GM21576 (cell line): ENCODE data around the gene P2RY4.
"Not testable (repeated sequence)": the region's sequence is repeated elsewhere in the genome, so short reads cannot be mapped to it uniquely, and the experiment has no call there.

Source experiments
- ATAC-seq: cut with Tn5 transposase; IDR thresholded peaks from one replicate; pipeline ENCODE4 v1.9.1; 2021; ENCODE audit warnings: mild to moderate bottlenecking, moderate library complexity; ENCODE audit not compliant: unreplicated experiment

Gene P2RY4

DNA sequence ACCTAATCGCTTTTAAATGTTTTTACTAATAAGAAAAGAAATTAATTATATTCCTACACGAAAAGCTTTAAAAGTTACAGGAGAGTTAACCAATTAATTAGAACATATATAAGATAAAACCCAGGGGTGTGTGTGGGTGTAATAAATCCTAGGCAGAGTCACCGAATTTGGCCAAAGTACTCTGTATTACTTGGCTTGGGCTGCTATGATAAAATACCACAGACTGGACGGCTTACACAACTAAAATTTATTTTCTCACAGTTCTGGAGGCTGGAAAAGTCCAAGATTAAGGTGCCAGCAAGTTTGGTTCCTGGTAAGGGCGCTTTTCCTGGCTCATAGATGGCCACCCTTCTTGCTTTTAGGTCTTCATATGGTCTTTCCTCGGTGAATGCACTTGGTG, 15.1 kb downstream of the P2RY4 start:
- no peak for ATAC-seq

DNA sequence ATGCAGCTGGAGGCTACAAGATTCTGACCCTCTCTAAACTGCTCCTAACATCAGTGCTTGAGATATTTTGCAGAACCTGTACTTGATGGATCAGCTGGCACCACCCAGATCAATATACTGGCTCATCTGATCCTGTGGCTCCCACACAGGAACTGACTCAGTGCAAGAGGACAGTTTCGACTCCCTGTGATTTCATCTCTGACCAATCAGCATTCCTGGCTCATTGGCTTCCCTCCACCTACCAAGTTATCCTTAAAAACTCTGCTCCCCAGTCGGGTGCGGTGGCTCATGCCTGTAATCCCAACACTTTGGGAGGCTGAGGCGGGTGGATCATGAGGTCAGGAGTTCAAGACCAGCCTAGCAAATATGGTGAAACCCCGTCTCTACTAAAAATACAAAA, 16.4 kb downstream of the P2RY4 start:
- not testable (repeated sequence) for ATAC-seq

DNA sequence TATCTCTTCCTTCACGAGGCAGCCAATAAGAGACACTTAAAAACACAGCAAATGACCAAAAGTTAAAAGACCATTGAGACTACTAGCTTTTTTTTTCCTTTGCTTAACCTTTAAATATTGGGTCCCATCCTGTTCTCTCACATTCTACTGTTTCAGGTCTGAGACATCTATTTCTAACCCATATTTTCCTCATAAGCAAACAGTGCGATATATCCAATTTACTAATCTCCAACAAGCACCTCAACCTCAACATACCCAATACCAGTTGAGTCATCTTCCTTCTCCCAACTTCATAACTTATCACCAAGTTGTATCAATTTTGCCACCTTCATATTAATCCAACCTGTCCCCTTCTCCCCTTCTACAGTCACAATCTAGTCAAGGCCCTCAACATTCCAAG, 18.5 kb downstream of the P2RY4 start:
- ATAC-seq = no peak

DNA sequence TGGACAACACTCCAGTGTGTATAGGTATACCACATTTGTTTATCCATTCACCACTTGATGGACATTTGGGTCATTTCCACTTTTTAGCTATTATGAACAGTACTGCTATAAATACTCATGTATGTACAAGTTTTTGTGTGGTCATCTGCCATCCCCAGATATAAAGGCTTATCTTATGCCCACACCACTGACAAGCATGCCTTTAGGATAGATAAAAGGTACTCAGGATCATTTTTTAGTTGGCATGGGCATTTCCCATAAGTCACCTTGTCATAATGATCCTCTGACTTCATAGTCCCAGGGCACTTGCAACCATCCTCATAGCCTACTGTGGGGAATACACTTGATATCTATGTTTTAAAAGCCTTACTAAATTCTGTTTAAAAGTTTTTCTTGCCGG, 19.3 kb downstream of the P2RY4 start:
- no peak for ATAC-seq

DNA sequence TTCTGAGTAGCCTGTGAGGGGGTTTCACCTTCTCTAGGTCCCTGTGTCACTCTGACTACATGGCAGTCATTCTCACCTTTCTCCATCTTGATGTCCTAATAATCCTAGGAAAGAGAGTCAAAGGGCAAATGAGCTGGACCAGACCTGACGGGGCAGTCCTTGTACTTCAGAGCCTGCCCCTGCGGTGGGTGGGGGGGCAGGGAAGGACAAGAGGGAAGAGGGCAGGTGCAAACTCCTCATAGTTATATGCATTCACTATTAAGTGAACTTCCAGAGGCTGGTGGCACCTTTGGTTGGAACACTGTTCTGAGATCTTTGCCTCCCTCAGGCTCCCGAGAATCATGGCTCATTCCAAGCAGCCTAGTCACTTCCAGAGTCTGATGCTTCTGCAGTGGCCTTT, 25.6 kb downstream of the P2RY4 start, which contains the start of gene AWAT1:
Gene AWAT1 (plus strand): TSS at position 301 of the 400 bp plus-strand sequence. CDS start 41 bp downstream, at position 342.
- no peak for ATAC-seq

DNA sequence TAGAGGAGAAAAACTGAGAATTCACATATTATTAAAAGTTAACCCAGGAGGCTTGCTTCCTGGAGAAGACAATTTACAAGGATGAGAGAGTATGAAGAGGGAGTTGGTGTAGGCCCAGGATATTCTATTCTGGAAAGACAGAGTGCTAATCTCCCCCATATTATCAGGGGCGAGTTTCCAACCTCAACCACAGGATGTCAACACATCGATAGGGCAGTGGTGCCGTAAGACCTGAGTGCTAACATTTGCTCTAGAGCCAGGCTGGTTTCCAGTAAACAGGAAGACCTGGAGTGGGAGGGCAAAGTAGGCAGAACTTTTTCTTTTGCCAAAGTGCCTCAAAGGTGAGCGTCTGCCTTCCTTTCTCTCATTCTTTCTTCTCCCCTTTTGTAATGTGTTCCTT, 28.3 kb downstream of the P2RY4 start:
- no peak for ATAC-seq

DNA sequence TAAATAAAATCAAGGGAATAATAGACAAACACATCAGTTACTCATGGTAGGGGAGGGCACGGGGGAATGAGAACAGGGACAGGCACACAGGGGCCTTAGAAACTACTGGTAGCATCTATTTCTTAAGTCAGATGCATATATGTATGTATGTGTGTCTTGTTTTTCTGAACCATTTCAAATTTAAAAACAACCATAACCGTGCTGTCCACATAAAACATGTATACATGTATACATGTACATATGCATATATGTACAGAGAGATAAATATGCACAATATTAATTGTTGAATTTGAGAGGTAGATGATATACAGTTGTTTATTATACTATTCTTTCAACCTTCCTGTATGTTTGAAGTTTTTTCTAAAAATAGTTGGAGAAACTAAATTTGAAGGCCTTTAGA, 33.3 kb downstream of the P2RY4 start:
- ATAC-seq = no peak

DNA sequence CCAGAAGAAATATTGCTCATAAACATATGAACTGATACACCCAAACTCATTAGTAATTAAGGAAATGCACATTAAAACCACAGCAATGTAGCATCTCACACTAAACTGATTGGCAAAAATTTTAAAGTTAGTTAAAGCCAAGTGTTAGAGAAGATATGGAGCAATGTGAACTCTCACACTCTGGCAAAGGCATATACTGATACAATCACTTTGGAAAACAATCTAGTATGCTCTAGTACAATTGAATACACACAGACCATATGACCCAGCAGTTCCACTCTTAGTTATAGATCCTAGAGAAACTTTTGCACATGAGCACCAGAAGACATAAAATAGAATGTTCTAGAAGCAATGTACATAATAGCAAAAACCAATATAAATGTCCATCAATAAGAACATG, 34.0 kb downstream of the P2RY4 start:
- ATAC-seq = no peak

DNA sequence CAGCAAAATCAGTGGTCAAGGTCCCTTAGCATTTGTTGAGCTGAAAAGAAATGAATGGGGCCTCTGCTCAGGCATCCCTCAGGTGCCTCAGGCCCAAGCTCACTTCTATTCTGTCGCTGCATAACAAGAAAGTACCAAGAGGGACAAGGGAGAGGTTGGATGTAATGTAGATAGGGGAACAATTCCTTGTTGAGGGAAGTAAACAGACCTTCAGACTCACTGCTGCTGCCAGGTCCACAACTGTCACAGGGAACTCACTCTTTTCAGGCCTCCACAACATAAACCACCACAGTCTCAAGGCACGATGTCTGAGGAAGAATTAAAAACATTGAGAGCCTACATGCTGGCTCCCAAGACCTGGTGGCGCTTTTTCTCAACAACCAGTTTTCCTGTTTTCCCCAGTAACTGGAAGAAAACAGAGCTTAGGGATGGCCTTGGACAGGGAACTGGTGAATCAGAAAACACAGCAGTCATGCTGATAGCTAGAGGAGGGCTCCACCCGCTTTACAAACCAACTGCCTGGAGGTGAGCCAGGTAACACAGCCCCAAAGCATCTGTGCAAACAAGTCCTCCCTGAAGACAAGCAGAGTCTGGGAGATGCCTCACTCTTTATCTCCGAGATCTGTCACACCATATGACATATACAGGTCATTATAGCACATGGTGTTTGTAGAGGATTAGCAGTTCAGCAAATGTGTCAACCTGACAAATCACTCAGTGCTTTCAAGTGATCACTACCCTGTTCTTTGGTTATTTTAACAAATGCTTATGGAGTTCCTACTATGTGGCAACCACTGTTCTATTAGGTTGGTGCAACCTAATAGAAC, 39.9 kb downstream of the P2RY4 start:
- no peak for ATAC-seq

DNA sequence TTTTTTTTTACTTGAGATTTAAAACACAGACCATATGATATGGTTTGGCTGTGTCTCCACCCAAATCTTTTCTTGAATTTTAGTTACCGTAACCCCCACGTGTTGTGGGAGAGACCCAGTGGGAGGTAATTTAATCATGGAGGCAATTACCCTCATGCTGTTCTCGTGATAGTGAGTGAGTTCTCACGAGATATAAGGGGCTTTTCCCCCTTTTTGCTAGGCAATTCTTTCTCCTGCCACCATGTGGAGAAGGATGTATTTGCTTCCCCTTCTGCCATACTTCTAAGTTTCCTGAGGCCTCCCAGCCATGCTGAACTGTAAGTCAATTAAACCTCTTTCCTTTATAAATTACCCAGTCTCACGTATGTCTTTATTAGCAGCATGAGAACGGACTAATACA, 50.4 kb downstream of the P2RY4 start:
- not testable (repeated sequence) for ATAC-seq

DNA sequence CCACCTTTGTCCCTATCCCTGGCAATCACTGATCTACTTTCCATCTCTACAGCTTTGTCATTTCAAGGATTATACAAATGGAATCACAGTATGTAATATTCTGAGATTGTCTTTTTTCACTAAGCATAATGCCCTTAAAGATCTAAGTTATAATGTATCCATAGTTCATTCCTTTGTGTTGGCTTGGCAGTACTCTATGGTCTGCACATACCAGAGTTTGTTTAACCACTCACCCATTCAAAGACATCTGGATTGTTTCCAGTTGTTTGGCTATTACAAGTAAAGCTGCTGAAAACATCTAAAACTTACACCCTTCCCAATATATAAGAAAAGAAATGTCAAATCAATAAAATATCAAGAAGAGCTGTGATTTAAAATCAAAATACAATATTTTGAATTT, 51.5 kb downstream of the P2RY4 start:
- no peak for ATAC-seq
